Hematopoietic multipotent progenitor cell treated with erythropoietin and hydrocortisone succinate and interleukin-3 and kit ligand, for 4 days (in vitro differentiated cells): ENCODE results near the gene NAT8.
"Not testable (repeated sequence)": the region's sequence is repeated elsewhere in the genome, so short reads cannot be mapped to it uniquely, and the experiment has no call there.

Experiments
- DNase-seq: peaks from one replicate; pipeline ENCODE4 v3.0.0-alpha.2; 2015

NAT8 gene

GRCh38 chr2:73642338-73643018 is at the start of gene NAT8:
NAT8 (minus strand) TSS chr2:73642422; CDS start chr2:73641628, 794 bp downstream.
- no peak for DNase-seq

- DNase-seq: peak; percentile 74
Observed at GRCh38 chr2:73690372-73691088, 48.3 kb upstream of the NAT8 start.

GRCh38 chr2:73688494-73688893 is 46.3 kb upstream of the NAT8 start:
- not testable (repeated sequence) for DNase-seq

- DNase-seq: no peak
Observed at GRCh38 chr2:73685764-73686438, 43.7 kb upstream of the NAT8 start.

- not testable (repeated sequence) for DNase-seq
Observed at GRCh38 chr2:73684905-73685304, 42.7 kb upstream of the NAT8 start.

GRCh38 chr2:73684325-73684724 is 42.1 kb upstream of the NAT8 start:
- not testable (repeated sequence) for DNase-seq

GRCh38 chr2:73679951-73680571 is 37.8 kb upstream of the NAT8 start:
- DNase-seq: peak; percentile 75

GRCh38 chr2:73679237-73679636 is 37.0 kb upstream of the NAT8 start:
- DNase-seq: peak; percentile 40

GRCh38 chr2:73678008-73678407 is 35.8 kb upstream of the NAT8 start:
- DNase-seq: not testable (repeated sequence)

- DNase-seq: not testable (repeated sequence)
Observed at GRCh38 chr2:73676211-73676610, 34.0 kb upstream of the NAT8 start.

- DNase-seq: not testable (repeated sequence)
Observed at GRCh38 chr2:73674696-73675157, 32.5 kb upstream of the NAT8 start.

GRCh38 chr2:73669976-73670375 is 27.8 kb upstream of the NAT8 start:
- DNase-seq: not testable (repeated sequence)

- not testable (repeated sequence) for DNase-seq
Observed at GRCh38 chr2:73667239-73667638, 25.0 kb upstream of the NAT8 start.

GRCh38 chr2:73654175-73654574 is 12.0 kb upstream of the NAT8 start:
- no peak for DNase-seq

- DNase-seq: no peak
Observed at GRCh38 chr2:73652348-73652747, 10.1 kb upstream of the NAT8 start.

GRCh38 chr2:73651591-73652230 is 9.5 kb upstream of the NAT8 start:
- no peak for DNase-seq

- DNase-seq: not testable (repeated sequence)
Observed at GRCh38 chr2:73647690-73648089, 5.5 kb upstream of the NAT8 start.

GRCh38 chr2:73641767-73642062 is 507 bp downstream of the NAT8 start:
- no peak for DNase-seq

GRCh38 chr2:73640946-73641766 is 1.1 kb downstream of the NAT8 start:
- DNase-seq: no peak

GRCh38 chr2:73640511-73640911 is 1.7 kb downstream of the NAT8 start:
- DNase-seq: no peak

GRCh38 chr2:73638429-73638828 is 3.8 kb downstream of the NAT8 start:
- no peak for DNase-seq

- DNase-seq: not testable (repeated sequence)
Observed at GRCh38 chr2:73636977-73637376, 5.2 kb downstream of the NAT8 start.
